NOMO-1 treated with DMSO at 0.1 percent for 48 hours (cell line): ENCODE results near the gene FBXL19.

Experiments
- DNase-seq: peaks from one replicate; lab custom pipeline; 2025; ENCODE audit not compliant: unreplicated experiment; lab: John Stamatoyannopoulos, UW

FBXL19 gene

DNA sequence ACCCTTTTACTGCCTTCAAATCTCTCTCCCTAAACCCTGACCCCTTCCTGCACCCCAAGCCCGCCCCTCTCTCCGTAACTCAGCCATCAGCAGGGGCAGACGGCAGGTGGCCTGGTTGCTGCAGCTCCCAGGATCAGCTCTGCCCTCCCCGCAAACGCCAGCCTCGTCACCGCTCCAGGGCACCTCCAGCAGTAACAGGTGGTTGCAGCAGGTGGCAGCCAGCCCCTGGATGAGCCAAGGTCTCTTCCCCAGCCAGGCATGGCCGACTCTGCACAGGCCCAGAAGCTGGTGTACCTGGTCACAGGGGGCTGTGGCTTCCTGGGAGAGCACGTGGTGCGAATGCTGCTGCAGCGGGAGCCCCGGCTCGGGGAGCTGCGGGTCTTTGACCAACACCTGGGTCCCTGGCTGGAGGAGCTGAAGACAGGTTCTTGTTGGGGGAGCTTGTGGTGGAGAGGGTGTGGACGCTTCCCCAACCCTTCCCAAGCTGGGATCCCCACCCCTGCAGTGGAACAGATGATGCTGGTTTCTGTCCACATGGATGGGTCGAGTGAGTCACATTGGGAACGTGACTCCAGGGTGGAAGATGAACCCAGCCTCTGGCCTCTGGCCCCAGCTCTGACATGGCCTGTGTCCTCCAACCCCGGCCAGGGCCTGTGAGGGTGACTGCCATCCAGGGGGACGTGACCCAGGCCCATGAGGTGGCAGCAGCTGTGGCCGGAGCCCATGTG is 62.2 kb downstream of the FBXL19 start:
- DNase-seq, result no peak

DNA sequence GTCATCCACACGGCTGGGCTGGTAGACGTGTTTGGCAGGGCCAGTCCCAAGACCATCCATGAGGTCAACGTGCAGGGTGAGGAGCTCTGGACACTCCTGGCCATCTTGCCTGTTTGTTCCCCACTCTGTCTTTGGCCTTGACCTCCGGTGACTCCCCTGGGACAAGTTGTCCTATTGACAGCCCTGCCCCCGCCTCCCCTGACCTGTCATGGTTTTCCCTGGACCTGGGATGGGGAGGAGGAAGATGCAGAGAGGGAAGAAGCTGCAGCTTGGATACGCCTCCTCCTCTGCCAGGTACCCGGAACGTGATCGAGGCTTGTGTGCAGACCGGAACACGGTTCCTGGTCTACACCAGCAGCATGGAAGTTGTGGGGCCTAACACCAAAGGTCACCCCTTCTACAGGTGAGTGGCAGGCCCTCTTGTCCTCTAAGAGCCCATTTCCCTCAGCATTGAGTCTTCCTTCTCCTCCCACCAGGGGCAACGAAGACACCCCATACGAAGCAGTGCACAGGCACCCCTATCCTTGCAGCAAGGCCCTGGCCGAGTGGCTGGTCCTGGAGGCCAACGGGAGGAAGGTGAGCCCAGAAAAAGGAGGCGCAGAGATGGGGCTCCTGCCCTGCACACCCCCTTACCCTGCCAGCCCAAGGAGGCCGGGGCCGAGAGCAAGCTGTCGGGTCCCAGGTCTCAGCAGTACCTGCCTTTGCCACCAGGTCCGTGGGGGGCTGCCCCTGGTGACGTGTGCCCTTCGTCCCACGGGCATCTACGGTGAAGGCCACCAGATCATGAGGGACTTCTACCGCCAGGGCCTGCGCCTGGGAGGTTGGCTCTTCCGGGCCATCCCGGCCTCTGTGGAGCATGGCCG is 63.0 kb downstream of the FBXL19 start:
- DNase-seq, result no peak

DNA sequence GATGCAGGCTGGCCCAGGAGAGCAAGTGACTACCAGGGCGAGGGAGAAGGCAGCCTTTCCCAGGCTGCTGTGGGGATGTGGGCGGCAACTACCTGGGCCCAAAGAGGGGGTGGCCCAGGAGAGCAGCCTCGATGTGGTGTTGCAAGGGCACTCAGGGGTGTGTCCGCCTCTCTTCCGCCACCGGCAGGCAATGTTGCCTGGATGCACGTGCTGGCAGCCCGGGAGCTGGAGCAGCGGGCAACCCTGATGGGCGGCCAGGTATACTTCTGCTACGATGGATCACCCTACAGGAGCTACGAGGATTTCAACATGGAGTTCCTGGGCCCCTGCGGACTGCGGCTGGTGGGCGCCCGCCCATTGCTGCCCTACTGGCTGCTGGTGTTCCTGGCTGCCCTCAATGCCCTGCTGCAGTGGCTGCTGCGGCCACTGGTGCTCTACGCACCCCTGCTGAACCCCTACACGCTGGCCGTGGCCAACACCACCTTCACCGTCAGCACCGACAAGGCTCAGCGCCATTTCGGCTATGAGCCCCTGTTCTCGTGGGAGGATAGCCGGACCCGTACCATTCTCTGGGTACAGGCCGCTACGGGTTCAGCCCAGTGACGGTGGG is 64.3 kb downstream of the FBXL19 start:
- no peak for DNase-seq

DNA sequence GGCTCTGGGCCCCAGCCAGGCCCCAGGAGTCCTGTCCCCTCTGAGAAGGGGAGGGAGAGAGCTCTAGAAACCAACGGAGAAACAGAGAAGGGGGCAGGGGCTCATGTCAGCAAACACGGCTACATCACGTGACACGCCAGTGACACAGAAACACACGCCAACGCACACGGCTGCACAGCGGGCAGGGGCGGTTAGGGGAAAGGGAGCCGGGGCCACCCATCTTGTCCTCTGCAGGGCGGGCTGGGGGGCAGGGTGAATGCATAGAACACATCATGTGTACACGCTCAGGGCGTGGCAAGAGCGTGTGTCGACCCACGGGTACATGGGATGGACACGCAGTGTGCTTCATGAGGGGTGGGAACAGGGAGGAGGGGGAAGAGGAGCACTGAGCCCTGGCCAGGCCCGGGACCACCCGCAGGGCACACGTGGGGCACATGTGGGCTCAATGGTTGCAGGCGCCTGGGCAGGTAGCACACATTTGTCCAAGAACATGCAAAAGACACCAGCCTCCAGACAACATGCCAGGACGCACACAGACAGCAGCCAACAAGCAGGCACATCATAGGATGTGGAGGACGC is 66.2 kb downstream of the FBXL19 start:
- no peak for DNase-seq

DNA sequence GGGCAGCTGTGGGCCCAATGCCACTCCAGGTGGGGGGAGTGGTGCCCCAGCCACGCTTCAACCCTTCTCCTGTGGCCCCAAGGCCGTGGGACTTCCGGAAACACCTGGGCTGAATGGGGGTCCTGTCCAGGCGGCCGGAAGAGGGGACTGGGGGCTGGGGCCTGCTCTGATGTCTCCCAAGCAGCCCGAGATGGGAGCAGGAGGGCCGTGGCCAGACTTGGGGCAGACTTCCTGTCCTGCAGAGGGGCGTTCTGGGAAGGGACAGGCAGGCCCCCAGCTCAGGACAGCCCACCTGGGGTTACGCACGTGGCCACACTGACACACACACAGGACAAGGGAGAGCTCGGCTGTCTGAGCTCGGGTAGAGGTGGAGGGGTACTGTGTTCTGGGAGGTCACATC is 66.7 kb downstream of the FBXL19 start:
- no peak for DNase-seq

DNA sequence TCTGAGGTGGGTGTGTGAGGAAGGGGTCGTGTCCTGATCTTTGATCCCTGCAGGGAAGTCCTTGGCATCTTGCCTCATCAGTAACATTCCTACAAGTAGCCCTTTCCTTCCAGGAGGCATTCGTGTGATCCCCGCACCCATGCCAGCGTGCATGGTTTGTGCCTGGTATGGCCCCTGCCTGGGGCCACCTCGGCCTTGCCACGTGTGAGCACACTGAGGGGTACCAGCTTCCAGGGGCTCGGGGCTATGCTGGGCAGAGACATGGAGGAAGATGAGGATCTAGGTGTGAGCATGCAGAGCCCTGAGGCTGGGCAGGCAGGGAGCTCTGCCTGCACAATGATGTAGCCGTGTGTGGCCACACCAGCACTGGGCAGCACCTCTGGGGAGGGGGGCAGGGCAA is 67.7 kb downstream of the FBXL19 start:
- no peak for DNase-seq

DNA sequence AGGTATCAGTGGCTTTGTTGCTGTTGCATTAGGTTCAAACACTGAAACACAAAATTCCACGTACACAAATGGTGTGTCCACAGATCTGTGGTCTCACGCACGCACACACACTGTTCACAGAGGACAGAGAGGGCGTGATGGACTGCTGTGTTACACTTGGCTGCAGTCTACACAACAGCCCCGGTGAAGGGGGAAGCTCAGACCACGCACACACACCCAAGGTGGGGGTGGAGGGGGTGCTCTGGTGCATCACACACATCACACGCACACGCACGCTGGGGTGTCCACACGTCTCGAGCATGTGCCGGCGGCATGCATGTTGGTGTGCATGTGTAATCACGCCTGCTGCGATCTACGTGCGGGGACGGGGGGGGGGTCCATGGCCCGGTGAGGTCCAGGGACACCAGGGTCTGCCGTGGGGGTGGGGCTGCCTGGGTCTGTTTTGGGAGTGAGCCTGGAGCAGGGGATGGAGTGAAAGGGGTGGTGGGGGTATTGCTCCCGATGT is 69.0 kb downstream of the FBXL19 start:
- DNase-seq, result no peak

DNA sequence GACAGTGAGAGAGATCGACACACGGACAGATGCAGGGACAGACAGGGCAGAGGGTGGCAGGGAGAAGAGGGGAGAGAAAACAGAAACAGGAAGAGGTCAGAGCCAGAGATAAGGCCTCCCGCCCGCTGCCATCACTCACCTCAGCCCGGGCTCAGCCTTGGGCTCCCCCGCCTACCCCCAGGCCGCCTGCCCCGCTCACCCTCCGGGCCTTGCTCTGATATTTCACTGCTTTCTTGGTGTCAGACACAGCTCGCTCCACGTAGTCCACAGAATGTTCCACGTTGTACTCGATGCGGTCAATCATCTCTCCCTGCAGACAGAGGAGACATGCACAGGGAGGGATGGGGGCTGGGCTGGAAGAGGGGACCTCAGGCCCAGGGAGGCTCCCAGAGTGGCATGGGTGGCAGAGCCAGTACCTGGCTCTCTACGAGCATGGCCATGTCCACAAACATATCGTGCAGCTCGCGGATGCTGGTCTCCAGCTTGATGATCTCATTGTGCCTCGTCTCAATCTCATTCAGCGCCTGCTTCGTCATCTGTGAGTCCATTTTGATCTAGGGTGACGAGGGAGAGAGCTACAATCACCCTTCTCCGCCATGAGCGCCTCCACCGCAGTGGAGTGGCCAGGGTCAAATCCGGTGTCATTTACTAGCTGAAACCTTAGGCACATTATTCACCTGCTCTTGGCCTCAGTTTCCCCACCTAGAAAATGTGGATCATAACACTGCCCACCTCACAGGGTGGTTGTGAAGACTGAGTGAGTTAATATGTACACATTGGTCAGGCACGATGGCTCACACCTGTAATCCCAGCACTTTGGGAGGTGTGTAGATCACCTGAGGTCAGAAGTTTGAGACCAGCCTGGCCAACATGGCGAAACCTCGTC is 69.8 kb downstream of the FBXL19 start:
- peak; percentile 54 for DNase-seq

DNA sequence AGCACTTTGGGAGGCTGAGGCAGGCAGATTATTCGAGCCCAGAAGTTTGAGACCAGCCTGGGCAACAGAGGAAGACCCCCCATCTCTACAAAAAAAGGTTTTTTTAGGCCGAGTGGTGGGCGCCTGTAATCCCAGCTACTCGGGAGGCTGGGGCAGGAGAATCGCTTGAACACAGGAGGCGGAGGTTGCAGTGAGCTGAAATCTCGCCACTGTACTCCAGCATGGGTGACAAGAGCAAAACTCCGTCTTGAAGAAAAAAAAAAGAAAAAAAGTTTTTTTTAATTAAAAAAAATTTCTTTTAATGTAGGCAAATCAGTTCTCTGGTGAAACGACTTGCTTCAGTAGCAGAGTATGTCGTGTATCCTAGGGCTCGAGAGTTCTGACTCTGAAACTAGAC is 72.6 kb downstream of the FBXL19 start:
- no peak for DNase-seq

DNA sequence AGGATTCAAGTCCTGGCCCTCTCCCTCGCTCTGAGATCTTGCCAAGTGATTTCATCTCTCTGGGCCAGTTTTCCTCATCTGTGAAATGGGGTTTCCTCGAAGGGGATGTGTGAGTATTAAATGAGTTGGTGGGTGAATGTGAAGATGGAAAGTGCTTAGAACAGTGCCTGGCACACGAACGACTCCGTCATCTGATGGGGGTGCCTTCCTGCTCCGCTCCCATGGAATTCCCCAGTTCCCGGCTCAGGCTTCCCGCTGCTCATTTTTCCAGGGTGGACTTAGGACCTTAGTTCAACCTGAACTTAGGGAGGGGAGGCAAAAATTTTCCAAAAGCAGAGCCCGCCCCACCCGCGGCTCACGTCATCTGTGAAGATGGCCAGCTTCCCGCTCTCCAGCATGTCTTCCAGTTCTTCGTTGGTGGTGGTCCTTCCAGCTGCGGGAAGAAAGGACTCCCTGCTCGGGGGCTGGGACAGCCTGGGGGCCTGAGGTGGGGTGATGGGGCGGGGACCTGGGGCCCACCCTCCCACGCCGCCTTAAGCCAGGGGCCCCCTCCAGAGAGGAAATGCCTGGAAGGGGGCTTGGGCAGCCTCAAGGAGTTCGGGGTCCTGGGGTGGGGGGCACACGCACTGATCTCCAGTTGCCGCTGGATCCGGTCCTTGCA is 73.1 kb downstream of the FBXL19 start:
- no peak for DNase-seq

DNA sequence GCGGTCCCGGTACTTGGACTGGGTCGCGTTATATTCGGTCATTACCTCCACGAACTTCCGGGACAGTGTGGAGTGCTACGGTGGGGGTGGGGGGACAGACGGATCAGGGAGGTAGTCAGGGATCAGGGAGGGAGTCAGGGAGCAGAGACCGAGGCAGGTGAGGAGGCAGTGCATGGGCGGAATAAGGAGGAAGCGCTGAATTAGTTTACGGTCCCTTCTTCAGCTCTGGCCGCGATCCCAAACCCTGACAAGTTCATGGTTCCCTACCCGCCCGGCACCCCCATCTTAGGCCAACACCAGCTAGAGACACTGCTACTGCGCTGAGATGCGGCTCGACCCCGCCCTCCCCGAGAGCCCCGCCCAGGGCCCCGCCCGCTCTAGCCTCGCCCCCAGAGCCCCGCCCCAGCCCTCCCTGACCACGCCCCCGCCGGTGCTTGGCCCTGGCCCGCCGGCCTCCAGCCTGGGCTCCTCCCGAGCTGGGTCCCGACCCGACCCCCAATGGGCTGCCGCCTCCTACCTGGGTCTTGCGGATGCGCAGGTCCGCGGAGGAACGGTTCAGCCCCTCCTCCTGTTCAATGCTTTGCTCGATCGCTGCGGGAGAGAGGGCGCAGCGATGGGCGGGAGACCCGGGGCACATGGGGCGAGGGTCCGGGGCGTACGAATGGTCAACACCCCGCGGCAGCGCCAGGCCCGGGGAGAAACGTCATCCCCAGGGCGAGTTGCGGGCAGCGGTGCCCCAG is 73.8 kb downstream of the FBXL19 start:
- peak; percentile 75 for DNase-seq

DNA sequence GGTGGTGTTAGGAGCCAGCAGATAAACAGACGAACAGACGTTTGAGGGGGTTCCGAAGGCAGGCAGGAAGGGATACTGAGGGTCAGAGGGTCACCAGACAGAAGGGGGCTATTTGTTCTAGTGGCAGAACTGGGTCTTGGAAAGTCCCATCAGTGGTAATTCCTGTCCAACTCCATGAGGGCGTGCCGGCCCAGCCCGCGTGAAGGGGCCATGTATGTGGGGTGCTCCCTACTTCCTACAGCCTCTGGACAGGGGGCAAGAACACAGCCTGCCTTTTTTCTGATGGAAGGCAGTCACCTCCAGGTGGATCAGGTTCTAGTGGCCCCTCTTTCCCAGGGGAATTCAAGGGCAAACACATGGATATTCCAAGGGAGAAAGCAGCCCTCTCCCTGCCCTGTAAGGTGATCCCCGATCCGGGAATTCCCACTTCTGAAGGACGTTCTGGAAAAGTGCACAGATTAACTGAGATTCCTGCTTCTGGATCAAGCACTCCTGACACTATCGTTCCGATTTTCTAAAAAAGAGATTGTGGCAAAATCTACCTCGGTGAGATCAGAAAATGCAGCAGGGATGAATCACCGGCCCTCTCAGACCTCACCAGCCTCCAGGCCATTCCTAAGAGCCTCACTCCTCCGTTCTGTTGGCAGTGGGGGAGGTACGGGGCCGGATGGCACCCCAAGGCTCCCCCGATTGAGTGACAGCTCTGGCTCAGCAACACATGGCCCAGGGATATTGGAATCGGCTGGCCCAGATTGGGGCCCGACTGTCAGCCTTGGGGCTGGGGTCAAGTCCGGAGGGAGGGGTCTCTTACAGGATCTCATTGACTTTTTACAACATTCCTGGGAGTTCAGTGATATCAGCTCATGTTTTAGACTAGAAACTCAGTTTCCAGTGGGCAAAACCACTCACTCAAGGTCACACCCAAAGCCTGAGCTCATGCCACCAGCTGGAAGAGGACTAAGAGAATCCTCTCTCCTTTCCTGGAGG is 74.6 kb downstream of the FBXL19 start:
- DNase-seq, result no peak
